HG03025 (cell line): ENCODE results near the gene INSYN2A.

Source experiments
- ATAC-seq: cut with Tn5 transposase; IDR thresholded peaks from one replicate; pipeline ENCODE4 v1.9.1; 2021; ENCODE audit warnings: mild to moderate bottlenecking, moderate library complexity; ENCODE audit not compliant: unreplicated experiment, low FRiP score

The INSYN2A gene

DNA sequence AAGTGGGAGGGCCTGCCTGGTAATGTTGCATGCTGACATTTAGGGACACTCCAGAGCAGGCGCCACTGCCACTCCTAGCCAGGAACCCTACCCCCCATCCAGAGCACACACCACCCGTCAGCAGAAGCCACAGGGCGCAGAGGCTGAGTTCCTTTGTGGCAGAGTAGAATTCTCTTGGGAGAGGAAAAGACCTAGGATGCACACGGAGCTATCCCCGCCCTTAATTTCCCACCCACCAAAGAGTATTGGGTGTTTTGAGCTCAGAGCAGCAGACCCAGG is 702 bp upstream of the INSYN2A start:
- no peak for ATAC-seq

DNA sequence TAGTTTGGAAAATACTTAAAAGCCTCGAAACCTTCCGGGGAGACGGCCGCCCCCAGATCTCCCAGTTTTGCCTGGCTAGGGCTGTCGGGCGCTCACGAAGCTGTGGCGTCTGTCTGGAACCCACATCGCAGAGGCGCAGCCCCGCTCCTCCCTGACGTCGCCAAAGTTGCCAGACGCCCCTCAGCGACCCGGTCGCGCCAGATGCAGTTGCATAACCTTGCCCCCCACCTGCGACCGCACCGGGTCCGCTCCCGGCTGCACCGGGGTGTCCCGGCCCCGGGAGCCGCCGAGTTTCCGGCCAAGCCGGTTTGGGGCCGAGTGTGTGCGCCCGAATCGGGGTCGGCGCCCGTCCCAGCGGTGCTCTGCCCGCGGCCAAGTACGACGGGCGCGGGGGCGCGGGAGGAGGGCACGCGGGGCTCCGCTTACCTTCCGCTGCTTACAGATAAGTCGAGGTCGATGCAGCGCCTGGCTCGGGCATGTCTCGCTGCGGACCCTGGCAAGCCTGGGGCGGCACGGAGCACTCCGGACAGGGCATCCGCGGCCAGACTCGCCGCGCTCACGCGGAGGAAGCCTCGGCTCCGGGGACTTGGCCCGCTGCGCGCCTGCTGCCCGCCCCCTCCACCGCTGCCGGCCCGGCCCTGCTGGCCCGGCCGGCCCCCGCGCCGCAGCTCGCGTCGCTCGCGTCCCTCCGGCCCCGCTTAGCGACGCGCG is 665 bp downstream of the INSYN2A start:
- no peak for ATAC-seq

DNA sequence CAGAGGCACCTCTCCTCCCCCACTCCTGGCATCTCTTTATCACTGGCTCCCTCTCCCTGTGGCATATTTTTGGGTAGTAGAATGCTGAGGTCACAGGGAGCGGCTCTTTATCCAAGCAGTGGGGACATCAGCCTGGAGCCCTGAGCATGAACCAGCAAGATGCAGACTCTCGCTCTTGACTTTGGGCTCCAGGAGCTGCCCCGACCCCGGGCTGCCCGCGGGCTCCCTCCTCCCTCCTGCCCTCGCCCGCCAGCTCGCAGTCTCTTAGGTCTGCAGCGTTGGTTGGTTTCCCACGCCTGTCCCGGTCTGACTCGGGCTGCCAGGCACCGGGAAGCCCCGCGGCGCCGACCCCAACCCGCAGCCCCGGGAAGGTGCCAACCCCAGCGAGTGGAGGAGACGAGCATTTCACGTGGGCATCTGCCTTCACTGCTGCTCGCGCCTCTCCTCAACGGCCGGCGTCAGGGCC is 1.3 kb downstream of the INSYN2A start:
- no peak for ATAC-seq

DNA sequence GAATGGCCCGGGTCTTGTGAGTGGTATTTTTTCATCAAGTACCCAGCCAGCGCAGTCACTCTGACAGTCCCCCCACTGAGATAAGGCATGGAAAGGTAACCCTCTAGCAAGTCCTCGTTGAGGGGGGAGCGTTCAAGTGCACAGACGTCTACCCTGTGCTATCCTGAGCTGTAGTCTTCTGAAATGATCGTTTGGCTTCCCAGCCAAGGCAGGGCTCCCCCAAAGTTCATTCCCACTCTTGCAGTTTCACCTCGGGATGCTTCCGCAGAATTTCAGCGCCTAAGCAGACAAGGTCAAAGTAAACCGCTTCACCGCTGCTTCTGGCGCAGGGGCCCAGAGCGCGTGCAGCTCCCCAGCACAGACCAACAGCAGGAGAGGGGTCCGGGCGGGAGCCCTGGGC is 1.8 kb downstream of the INSYN2A start:
- ATAC-seq, result no peak

DNA sequence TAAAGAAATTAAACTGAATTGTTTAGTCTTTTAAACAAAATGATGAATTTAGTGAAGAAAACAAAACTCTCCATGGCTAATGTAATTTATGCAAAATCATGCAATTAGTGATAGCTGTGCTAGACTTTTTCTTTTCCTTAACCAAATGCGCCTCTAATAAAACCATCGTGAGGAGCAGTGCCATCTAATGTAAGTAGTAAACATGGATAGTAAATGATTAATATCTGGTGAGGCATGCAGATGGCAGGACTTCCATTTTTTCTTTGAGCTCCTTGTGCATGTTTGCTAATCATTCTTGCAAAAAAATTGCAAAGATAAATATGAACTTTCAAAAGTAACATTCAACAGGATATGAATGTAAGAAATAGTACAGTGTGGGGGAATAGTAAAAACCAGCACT is 2.3 kb downstream of the INSYN2A start:
- no peak for ATAC-seq

DNA sequence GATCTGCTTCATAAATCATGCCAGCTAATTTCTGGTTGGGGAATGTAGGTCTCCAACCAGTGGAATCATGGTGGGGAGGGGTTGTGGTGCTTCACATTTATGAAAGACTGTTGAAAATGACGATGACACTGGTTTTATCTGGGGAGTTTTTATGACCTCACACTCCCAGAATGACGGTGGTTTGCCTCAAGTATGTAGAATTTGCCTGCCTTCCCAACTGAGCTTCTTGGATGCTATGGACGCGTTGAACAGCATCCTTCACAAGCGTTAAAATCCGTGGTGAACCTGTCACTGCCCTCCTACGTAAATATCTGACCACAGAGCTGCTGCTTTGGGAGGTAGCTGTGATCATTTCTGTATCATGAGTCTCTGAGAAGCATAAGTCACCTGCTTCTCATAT is 3.3 kb downstream of the INSYN2A start:
- ATAC-seq, result no peak

DNA sequence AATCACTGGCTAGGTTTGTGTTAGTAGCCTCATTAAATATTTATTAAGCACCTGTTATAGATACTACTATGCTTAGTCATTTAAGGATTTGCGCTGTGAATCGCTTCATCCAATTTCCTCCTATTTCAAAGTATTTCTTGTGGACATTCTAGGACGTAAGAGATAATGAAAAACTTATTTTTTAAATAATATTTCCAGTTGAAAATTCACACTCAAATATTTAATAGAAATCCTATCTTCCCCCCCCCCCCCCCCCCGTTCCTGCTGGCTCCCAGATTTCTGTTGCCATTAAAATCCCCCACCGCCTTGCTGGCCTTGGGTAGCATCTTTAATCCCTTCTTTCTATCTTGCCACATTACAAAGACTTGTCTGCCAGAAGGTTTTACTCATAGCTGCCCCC is 6.0 kb downstream of the INSYN2A start:
- ATAC-seq, result no peak

DNA sequence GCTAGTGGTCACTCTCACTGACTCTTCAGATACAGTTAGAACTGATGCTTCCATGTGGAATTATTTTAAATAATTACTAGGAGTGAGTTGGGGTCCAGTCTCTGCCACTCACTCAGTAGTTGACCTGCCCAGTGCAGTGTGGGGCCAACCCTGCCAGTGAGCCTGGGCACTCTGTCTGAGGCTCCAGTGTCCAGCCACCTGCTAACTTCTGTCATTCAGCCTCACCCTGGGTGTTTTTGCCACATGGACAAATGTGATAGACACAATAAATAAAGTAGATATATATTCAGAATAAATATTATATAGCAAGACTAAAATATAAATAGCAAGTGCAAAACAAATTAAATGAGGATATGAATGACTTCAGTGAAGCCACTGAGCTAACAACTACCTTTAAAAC is 7.2 kb downstream of the INSYN2A start:
- no peak for ATAC-seq

DNA sequence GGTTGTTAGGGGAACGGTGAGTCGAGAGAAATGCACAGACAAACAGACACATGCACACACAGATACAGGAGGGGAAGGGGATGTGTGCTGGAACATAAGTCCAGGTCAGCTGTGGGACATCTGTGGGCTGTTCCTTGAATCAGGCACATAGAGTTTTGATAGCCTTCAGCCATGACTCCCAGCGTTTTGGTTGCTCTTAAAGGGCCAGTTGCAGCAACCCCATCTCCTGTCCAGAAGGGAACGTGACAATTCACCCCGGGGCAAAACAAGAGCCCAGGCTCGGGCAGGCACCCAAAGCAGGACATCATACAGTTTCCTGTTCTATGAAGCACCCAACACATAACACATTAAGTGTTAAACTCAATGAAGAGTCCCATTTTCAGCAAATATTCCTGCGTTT is 9.6 kb downstream of the INSYN2A start:
- ATAC-seq, result no peak

DNA sequence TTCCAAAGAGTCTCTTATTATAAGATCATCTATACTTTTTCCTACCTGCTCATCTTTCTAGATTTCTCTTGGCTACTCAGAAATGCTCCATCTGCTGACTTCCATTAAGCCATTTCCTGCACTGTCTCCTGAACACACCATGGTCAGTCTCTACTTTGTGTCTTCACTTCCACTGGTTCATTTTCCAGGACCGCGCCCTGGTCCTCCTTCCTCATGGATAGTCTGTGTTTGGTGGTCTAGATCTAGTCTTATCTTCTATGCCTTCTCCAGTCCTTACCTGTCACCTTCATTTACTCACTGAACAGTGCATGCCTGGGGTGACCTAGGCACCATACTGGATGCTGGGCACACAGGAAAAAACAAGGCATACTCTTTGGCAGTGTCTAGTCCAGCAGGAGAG is 11.8 kb downstream of the INSYN2A start:
- no peak for ATAC-seq

DNA sequence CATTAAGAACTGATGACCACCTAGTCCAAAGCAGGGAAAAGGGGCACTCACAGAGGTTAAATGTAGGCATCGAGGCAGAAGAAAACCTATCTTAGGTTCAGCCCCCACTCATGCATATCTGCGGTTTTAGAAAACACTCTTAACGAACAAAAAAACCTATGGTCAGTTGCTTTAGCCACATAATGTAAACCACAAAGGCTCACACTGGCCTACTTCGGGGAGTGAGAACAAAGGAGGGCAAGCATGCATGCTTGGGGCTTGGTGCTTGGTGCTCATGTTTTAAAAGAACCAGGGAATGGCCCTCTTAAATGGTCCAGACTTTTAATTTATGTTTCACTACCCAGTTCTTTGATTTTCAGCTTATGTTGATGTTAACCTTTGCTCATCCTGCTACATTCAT is 14.2 kb downstream of the INSYN2A start:
- ATAC-seq, result no peak

DNA sequence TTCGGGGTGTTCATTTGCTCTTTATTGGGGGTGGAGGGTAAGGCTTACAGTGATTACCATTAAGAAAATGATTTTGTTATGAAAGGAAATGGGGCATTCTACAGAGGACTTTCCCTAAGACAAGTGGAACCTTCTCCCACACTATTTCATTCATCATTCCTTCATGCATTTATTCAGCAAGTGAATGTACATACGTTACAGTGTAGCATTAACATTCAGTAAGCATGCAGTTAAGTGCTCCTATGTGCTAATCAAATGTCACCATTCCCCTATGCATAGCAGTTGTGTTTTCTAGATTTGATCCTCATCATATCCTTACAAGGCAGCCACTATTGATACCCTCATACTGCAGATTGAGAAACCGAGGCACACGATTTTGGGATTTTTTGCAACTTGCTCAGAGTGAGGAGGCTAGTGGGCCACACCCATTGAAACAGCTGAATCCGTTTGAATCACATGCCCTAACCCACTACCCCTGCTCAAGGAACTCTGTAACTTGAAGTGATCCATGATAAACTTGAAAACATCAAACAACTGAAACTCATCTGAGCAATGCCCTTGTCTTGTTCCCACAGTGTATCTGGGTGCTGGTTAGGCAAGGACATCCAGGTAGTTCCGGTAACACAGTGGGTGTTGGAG is 16.7 kb downstream of the INSYN2A start:
- ATAC-seq, result no peak

DNA sequence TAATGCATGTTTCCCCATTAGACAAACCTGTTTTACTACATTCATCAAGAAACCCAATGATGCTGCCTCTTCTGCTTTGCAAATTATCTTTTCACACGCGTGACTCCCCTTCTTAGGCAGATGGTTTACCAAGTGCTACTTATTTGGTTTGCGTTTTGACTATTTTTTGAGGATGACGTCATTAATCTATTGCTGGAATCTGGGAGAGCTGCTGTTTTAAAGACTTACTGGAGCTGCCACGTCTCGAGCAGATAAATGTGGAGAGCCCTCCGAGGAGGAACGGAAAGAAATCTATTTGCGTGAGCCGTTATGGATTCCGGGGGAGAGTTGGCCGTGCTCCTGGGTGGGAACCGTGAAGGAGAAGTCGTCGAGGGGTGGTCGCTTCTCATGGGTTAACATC is 19.7 kb downstream of the INSYN2A start:
- ATAC-seq, result no peak

DNA sequence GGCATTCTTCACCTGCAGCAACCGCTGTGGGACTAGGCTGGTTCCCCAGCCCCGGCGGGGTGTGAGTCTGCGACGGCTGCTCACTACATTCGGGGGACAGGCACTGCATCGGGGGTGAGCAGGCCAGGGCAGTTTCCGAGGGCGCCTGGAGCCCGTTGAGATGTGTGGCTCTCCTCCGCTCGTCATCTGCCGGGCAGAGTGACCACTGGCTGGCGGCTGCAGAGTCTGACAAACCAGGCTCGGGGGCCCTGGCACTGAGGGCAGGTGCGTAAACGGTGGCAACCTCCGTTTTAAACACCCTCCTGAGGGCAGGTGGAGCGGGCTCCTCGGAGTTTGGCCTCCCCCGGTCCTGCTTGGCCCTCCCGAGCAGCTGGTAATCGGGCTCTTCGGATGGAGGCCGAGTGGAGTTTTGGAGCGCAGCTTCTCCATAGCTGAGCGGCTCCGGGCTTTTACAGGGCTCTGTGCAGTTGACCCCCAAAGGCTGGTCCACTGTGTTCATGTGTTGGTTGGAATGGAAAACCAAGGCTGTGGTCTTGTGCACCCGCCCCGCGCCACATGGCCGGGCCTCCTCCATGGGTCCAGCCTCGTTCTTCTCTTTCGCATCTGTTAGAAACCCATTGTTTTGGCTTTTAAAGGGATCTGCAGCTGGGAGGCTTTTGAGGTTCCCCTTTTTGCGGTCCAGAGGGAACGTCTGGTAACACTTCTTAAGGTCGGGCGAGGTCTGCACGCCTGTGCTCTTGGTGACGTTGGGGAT is 20.9 kb downstream of the INSYN2A start:
- no peak for ATAC-seq

DNA sequence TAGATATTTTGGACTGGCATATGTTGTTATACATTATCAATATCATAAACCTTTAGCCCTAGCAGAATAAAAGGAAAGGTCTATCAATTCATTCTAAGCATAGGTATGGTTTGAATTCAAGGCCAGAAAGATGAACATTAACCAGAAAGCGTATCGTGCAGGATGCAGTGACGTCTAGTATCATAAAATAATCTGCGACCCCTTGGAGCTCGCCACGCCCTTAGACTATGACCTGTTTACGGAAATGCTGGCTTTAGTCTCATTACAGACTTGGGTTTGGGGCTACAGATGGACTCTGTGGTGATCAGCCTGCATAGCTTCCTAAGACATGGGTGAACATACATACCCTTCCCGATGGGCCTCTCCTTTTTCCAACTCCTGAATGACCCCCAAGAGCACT is 21.5 kb downstream of the INSYN2A start:
- no peak for ATAC-seq

DNA sequence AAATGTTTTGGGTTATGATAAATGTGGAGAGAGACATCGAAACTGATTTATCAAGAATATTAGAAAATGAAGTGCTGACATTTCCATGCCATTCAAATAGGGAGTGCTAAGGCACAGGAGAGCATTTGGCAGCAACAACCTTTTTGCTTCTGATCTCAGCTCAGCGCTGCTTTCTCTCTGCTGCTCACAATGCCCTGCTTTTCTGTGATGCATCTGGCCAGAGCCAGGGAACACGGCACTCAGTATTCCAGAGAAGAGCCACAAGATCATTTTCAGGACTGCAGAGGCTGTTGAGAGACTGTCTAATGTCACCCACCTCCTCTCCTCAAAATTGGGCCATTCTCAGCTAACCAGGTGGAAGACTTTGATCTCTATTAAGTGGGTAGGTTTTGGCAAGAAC is 28.1 kb downstream of the INSYN2A start:
- ATAC-seq, result no peak

DNA sequence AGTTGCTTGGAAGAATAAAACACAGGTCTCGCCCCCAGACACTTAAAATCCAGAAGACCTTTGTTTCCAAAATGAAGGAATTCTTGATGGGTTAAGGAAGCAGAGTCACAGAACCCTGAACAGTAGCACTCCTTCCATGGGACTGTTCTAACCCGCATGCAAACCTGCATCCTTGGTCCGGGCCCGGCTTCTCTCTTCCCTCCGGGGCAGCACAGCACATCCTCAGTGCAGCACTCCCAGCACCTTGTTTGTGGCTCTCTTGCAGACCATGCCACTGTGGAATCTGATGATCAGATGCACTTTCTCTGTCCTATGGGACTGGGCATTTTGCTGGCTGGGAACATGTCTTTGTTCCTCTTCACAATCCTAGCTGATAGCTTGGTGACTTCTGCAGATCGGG is 33.5 kb downstream of the INSYN2A start:
- ATAC-seq, result no peak

DNA sequence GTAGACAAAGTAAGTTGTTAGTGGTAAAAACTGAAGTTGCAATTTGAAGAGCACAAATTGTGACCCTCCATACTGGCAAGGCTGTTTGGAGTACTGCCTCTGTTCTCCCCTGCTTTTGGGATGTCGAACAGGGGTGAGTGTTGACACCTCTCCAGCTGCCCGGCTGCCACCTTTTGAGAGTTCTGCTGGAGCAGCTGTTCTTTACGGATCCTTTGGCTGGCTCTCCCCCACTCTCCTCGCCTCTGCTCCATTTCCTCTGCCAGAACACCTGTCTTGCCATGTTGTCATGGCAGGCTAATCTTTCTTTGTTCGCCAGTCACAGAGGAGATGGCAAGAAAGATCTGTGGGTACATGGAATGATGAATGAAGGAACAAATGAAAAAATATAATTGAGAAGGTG is 34.9 kb downstream of the INSYN2A start:
- ATAC-seq, result no peak

DNA sequence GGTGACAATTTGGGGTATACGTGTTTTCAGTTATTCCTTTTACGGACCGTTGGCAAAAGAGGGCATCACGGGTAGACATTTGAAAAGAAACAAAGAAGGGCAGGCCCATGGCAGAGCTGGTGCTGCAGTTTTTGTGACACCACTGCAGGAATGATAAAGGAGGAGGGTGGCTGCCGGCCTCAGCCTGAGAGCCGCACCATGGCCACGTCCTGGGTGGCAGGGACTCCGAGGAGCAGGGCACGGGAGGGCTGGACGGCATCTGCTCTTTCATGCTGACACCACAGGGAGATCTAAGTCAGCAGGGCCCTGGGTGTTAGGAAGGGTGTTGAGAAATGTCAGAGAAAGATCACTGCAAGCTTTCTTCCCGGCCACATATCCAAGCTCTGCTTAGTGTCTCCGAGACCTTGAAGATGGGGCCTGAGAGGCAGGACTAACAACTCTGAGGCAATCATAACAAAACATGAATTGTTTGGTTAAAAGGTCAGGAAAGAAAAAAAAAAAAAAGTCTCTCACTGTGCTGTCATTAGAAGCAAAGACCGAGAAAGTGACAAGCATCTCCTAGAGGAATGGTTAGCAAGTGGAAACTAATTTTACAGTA is 36.6 kb downstream of the INSYN2A start:
- no peak for ATAC-seq

DNA sequence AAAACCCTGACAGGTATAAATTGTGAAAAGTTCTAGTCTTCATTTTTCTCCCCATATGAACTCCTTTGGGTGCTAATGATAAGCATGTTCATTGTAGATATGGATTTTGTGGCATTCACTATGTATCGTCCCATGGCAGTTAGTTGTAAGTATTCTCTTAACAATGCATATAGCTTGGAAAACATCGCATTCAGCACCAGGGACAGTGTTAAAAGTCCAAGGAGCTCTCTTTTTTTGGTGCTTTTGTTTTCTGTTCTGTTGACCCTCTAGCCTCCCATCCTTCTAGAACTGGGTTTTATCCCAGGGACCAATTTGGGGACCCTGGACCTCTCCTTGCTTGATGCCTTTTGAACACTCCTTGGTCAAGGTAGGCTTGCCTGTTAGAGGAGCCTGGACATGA is 37.7 kb downstream of the INSYN2A start:
- ATAC-seq, result no peak

DNA sequence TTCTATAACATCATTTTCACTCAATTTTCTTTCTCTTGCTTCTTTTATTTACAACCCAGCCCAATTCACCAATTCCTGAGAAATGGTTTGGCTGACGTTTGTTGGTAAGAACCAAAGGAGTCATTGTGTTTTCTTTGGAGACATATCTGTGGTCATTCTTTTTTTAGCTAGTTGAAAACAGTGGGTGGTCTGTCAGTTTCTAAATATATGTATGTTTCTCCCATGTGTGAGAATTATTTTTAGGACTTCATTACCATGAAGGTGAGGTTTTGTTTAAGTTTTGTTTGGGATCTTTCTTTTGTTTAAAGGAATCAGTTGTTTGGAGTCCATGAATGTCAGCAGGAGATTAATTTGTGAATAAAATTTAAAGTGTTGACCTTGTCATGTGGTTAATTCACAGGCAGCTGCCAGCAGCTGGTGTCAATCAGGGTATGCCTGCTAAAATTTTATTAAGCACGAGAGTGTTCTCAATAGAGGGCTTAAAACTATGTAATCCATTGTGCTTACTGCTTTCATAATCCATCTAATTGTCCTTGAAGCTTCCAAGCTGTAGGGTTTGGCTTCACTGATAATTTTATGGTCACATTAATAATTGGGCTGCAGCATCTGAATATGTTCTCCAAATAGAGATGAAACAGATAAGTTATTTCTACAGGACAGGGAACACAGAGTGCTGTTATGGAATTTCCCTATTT is 38.7 kb downstream of the INSYN2A start:
- no peak for ATAC-seq
